Kidney (tissue), 14 donors: ENCODE data around the gene TRIM69. TPM values are rescaled to one million over a fixed set of nuclear protein-coding genes. Genes with fewer than 3 reads are reported as not detected.

Source experiments
- DNase-seq, 5 donors: peaks; one replicate each; pipeline ENCODE4 v3.0.0-alpha.2; 2013 to 2020
- FAIRE-seq: peaks from 2 replicates; lab custom pipeline; 2012; peaks lifted over from hg19 to GRCh38; lab: Jason Lieb, UNC
- H3K27ac ChIP-seq, 2 donors: one replicate each; pipeline ENCODE4 v1.7.0; 2013; ENCODE audit warnings: low read depth in 2 of 2, low read length in 2 of 2, inconsistent platforms in 1 of 2
- H3K27me3 ChIP-seq: one replicate; pipeline ENCODE4 v1.7.1; 2013; ENCODE audit warnings: low read length, inconsistent platforms; ENCODE audit not compliant: control insufficient read depth, insufficient read depth
- H3K36me3 ChIP-seq, 3 donors: one replicate each; pipeline versions ENCODE4 v1.7.0 to v1.7.1; 2013; ENCODE audit warnings: low read length in 3 of 3, control low read depth in 1 of 3, inconsistent platforms in 1 of 3; ENCODE audit not compliant: insufficient read depth in 3 of 3, control insufficient read depth in 2 of 3
- H3K4me1 ChIP-seq, 3 donors: one replicate each; pipeline versions ENCODE4 v1.7.0 to v1.7.1; 2013; ENCODE audit warnings: low read length in 3 of 3, inconsistent platforms in 1 of 3, low read depth in 1 of 3; ENCODE audit not compliant: control insufficient read depth in 2 of 3, insufficient read depth in 2 of 3
- H3K4me3 ChIP-seq, 3 donors: one replicate each; pipeline versions ENCODE4 v1.7.0 to v1.8.1; 2013; ENCODE audit warnings: low read length in 3 of 3, control low read depth in 1 of 3, inconsistent platforms in 1 of 3
- H3K9ac ChIP-seq, 3 donors: one replicate each; pipeline versions ENCODE4 v1.7.0 to v1.7.1; 2013; ENCODE audit warnings: low read length in 3 of 3, control low read depth in 1 of 3, inconsistent platforms in 1 of 3
- H3K9me3 ChIP-seq, 3 donors: one replicate each; pipeline versions ENCODE4 v1.7.0 to v1.7.1; 2013; ENCODE audit warnings: low read length in 3 of 3, control low read depth in 1 of 3, inconsistent platforms in 1 of 3; ENCODE audit not compliant: control insufficient read depth in 2 of 3, insufficient read depth in 1 of 3
- intact Hi-C: fragments of 100-400 bp; cut with DNase I; formaldehyde crosslinking; loops from one replicate; pipeline ENCODE4 v1.11.1; 2022
- polyA plus RNA-seq: library from polyadenylated mRNA; stranded (reverse); fragments of 350-450 nt; fragmentation: Illumina TruSeq; extraction: RNeasy Lipid Tissue Mini Kit (QIAGEN cat#74804); gene quantifications from one replicate; pipeline ENCODE4 v1.2.3, GENCODE V29; 2014; ENCODE audit warnings: low read depth, low replicate concordance; ENCODE audit not compliant: insufficient read depth
- total RNA-seq: library from RNA; stranded (reverse); fragmentation: NEBNext Ultra II Directional; extraction: Animal tissue kit (Norgen Biotek cat#: 25700); gene quantifications from one replicate; pipeline ENCODE4 v1.2.1, GENCODE V29; 2021
- TF ChIP-seq, protein P1 (sequence below): IDR thresholded peaks from 3 replicates; pipeline ENCODE4 v1.5.1; 2012; ENCODE audit warnings: mild to moderate bottlenecking, moderate library complexity, borderline replicate concordance; ENCODE audit not compliant: insufficient read depth; ENCODE audit errors: extremely low read depth
- donor health status: control.
- donor health status: control.
- donor health status: control.
- donor health status: control.
- donor health status: control.
- donor health status: DM: yes; HTN: yes; CAD: no.
- donor health status: Normal renal cell carcinoma (clear cell type).

TRIM69 gene
- total and polyA plus RNA-seq, 2 donors from 2014 or later = 29.6 to 41.2 TPM

DNA sequence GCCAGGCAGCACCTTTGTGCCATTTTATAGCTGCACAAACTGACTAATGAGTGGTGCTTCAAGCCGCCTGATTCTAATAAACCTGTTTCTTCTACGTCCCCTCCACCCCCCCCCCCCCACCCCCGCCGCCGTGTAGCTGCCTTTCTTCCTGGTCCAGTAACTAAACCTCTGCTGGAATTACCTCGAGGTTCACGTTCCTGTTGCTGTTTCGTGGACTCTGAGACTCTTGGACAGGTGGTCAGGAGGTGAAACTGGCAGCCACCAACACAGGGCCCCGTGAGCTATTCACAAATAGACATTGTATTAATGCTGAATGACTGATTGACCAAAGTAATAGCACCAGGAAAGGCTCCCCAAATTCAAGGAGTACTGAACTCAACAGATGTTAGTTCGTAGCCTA, 73.9 kb downstream of the TRIM69 start:
- TF ChIP-seq, protein P1, sequence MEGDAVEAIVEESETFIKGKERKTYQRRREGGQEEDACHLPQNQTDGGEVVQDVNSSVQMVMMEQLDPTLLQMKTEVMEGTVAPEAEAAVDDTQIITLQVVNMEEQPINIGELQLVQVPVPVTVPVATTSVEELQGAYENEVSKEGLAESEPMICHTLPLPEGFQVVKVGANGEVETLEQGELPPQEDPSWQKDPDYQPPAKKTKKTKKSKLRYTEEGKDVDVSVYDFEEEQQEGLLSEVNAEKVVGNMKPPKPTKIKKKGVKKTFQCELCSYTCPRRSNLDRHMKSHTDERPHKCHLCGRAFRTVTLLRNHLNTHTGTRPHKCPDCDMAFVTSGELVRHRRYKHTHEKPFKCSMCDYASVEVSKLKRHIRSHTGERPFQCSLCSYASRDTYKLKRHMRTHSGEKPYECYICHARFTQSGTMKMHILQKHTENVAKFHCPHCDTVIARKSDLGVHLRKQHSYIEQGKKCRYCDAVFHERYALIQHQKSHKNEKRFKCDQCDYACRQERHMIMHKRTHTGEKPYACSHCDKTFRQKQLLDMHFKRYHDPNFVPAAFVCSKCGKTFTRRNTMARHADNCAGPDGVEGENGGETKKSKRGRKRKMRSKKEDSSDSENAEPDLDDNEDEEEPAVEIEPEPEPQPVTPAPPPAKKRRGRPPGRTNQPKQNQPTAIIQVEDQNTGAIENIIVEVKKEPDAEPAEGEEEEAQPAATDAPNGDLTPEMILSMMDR = no peak
- H3K27ac ChIP-seq = no peak overlapping the region
- H3K4me3 ChIP-seq = no peak overlapping the region
- H3K4me1 ChIP-seq = no peaks in the 10 kb centered on the region
- intact Hi-C loops = no loop called here
- no peak overlapping the region for H3K9ac ChIP-seq
- no peaks in the 10 kb centered on the region for H3K27me3 ChIP-seq
- DNase-seq (no peak), FAIRE-seq (no peak)
- no peaks in the 10 kb centered on the region for H3K36me3 ChIP-seq
- H3K9me3 ChIP-seq = no peaks in the 10 kb centered on the region

DNA sequence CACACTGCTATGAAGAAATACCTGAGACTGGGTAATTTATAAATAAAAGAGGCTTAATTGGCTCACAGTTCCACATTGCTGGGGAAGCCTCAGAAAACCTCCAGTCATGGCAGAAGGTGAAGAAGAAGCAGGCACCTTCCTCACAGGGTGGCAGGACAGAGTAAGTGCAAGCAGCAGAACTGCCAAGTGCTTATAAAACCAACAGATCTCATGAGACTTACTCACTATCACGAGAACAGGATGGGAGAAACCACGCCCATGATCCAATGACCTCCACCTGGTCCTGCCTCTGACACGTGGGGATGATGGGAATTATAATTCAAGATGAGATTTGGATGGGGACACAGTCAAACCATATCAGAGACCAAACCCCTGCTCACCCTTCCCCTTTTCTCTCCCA, 75.0 kb downstream of the TRIM69 start:
- FAIRE-seq = no peak
- TF ChIP-seq, protein P1 = no peak

DNA sequence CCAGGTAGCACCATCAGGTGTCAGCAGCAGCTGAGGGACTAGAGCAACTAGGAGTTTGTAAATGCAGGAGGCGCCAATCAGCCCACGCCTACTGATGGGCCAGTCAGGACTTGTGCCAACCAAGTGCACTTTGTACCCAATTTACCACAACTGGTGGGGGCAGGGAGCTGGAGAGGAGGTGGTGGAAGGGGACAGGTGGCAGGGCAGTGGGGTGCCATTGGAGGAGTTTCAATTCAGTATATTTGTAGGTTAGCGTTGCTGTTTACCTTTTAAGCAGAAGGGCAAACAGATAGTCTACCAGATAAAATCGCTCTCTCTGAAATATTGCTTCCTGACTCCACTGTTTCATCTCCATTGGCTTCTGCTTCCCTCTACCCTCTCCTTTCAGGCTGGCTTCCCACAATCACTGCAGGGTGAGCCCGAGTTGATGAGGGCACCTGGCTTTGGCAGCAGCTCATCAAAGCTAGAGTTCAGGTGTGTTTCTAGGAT, 75.7 kb downstream of the TRIM69 start:
- intact Hi-C loops = no loop called here
- H3K4me1 ChIP-seq = no peaks in the 10 kb centered on the region
- H3K36me3 ChIP-seq = no peaks in the 10 kb centered on the region
- no peak overlapping the region for H3K4me3 ChIP-seq
- no peaks in the 10 kb centered on the region for H3K27me3 ChIP-seq
- FAIRE-seq (no peak), DNase-seq (no peak)
- TF ChIP-seq, protein P1 = no peak
- H3K9me3 ChIP-seq = no peaks in the 10 kb centered on the region
- H3K27ac ChIP-seq = no peak overlapping the region
- H3K9ac ChIP-seq = no peak overlapping the region

More for the DNA sequence above, 75.0 kb downstream of the TRIM69 start:
- H3K9ac ChIP-seq = no peak overlapping the region
- no peaks in the 10 kb centered on the region for H3K36me3 ChIP-seq
- DNase-seq = no peak
- H3K4me3 ChIP-seq = no peak overlapping the region
- no peaks in the 10 kb centered on the region for H3K4me1 ChIP-seq
- H3K27ac ChIP-seq = no peak overlapping the region
- no peaks in the 10 kb centered on the region for H3K27me3 ChIP-seq
- intact Hi-C loops = no loop called here
- H3K9me3 ChIP-seq = no peaks in the 10 kb centered on the region

DNA sequence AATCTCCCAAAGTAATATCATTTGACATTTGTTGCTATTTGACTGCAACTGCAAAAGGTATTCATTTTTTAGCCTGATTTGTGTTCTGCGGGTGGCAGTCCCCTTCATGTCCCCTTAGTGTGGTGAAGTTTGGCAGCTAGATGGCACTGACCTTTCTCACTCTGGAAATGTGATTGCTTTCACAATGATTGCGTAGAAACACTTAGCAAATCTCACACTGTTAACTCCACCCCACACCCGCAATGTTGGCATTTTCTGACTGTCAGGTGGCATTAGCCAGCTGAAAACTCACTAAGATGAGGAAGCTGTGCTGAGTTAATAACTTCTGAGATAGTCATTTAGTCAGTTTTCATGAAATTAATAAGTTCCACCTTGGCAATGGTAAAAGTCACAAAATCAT, 76.9 kb downstream of the TRIM69 start:
- FAIRE-seq (no peak), DNase-seq (no peak)
- TF ChIP-seq, protein P1 = no peak
- Histone ChIP-seq H3K4me1 (no peaks in the 10 kb centered on the region), H3K27me3 (no peaks in the 10 kb centered on the region), H3K4me3 (no peak overlapping the region), H3K9me3 (no peaks in the 10 kb centered on the region), H3K36me3 (no peaks in the 10 kb centered on the region), H3K9ac (no peak overlapping the region), H3K27ac (no peak overlapping the region)
- intact Hi-C loops = no loop called here
